Natural killer cell treated with Interleukin-12 subunit alpha and Interleukin-12 subunit beta and Interleukin-15 and Interleukin-18, amount 100 ng/mL, for 72 hours (primary cell): ENCODE data around the gene WDR5. TPM values are rescaled to one million over a fixed set of nuclear protein-coding genes. Genes with fewer than 3 reads are reported as not detected.
A peak's percentile ranks its signal among the peaks of the same experiment; 100 is the strongest.

Experiments used
- ATAC-seq, 2 donors: fragments of 150-1000 bp; cut with Tn5 transposase in 1 of 2; sonication (Bioruptor Pico), chemical (Tn5 transposase) in 1 of 2; 2 replicates each; pipeline ENCODE4 v1.10.0; 2021
- DNase-seq: peaks from one replicate; pipeline ENCODE4 v3.0.0; 2022; ENCODE audit warnings: low spot score
- H3K27ac Mint-ChIP-seq, 2 donors: 1 replicate in 1 of 2; 2 replicates in 1 of 2; pipeline ENCODE4 v1.8.0; 2022; ENCODE audit warnings: mixed read lengths in 2 of 2, mild to moderate bottlenecking in 1 of 2, moderate library complexity in 1 of 2
- H3K27me3 Mint-ChIP-seq, 2 donors: 1 replicate in 1 of 2; 2 replicates in 1 of 2; pipeline ENCODE4 v1.8.0; 2022; ENCODE audit warnings: mixed read lengths in 2 of 2
- H3K36me3 Mint-ChIP-seq: one replicate; pipeline ENCODE4 v1.8.0; 2022; ENCODE audit warnings: mixed read lengths
- H3K4me1 Mint-ChIP-seq, 2 donors: 1 replicate in 1 of 2; 2 replicates in 1 of 2; pipeline ENCODE4 v1.8.0; 2022; ENCODE audit warnings: low read depth in 2 of 2, mixed read lengths in 2 of 2, mild to moderate bottlenecking in 1 of 2
- H3K4me3 Mint-ChIP-seq: one replicate; pipeline ENCODE4 v1.8.0; 2022; ENCODE audit warnings: mixed read lengths
- H3K9me3 Mint-ChIP-seq: 2 replicates; pipeline ENCODE4 v1.8.0; 2022; ENCODE audit warnings: mixed read lengths
- total RNA-seq, 2 donors: library from RNA; stranded (reverse); gene quantifications; one replicate each; pipeline ENCODE4 v1.2.3, GENCODE V29; 2022

The WDR5 gene
- total RNA-seq, 2 donors from 2014 or later, result 32.6 to 63.7 TPM

DNA sequence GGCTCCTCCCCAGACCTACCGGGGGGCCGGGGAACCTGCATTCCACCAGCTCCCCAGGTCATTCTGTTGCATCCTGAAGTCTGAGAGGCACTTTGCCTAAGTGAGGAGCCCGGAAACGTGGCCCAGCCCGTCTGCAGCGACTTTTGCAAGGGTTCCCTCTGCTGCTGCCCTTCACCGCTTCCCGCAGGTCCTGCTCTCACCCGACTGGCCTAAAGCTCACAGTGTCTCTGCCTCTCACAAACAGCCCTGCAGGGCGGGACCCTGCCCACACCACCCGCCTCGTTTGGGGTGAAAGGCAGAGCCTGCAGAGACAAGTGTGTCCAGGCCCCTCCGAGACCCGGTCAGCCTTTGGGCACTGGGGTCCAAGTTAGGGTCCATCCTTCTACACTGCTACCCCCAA is 9.5 kb upstream of the WDR5 start:
- Mint-ChIP-seq H3K4me3 (no peak overlapping the region), H3K9me3 (no peaks in the 10 kb centered on the region), H3K36me3 (no peaks in the 10 kb centered on the region), H3K27me3 (peaks cover 0 to 7% of the 10 kb centered on the region in 2 donors), H3K4me1 (peaks cover 6 to 7% of the 10 kb centered on the region in 2 donors), H3K27ac (no peak overlapping the region)
- ATAC-seq, result no peak
- DNase-seq, result no peak

DNA sequence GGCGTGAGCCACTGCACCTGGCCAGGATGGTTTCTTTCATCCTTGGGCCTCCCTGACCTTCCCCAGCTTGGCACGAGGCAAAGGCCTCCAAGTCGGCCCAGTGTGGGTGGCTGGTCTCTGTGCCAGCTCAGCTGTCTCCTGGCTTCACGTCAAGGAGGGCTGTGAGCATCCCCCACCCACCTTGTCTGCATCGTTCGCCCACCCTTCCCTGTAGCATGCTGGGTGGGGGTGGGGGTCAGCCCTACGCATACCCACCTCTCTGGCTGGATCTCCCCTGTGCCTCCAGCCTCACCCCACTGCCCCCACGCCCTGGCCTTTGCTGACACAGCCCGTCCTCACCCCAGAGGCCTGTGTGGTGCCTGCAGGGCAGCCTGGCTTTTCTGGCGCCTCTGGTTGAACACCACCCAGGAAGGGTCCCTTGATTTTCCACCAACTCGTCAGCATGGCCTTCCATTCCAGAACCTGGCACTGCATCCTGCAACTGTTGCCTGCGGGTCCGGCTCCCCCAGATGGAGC is 8.8 kb upstream of the WDR5 start:
- peak in 1 of 2 donors; percentile 19 for ATAC-seq
- Mint-ChIP-seq H3K9me3 (no peaks in the 10 kb centered on the region), H3K27ac (no peak overlapping the region)

DNA sequence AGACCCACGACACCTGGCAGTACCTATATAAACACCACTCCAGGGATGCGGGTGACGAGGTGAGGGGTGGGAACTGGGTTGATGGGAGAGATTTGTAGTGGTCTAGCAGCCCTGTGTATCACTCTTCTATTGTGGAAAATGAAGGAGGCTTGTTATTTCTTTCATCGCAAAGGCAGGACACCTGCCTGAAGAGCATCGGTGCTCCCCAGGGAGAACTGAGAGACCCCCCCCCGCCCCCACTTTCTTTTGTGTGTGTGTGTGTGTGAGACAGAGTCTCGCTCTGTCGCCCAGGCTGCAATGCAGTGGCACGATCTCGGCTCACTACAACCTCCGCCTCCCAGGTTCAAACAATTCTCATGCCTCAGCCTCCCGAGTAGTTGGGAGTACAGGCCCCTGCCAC is 8.3 kb upstream of the WDR5 start:
- Mint-ChIP-seq H3K4me3 (no peak overlapping the region), H3K27me3 (peaks cover 0 to 7% of the 10 kb centered on the region in 2 donors), H3K36me3 (no peaks in the 10 kb centered on the region), H3K4me1 (peaks cover 5 to 7% of the 10 kb centered on the region in 2 donors), H3K27ac (no peak overlapping the region), H3K9me3 (no peaks in the 10 kb centered on the region)
- ATAC-seq, result no peak
- DNase-seq, result no peak

More for the DNA sequence above, 8.8 kb upstream of the WDR5 start:
- peaks cover 6 to 7% of the 10 kb centered on the region in 2 donors for H3K4me1 Mint-ChIP-seq
- no peak for DNase-seq
- H3K36me3 Mint-ChIP-seq, result no peaks in the 10 kb centered on the region
- no peak overlapping the region for H3K4me3 Mint-ChIP-seq
- H3K27me3 Mint-ChIP-seq, result peaks cover 0 to 7% of the 10 kb centered on the region in 2 donors

DNA sequence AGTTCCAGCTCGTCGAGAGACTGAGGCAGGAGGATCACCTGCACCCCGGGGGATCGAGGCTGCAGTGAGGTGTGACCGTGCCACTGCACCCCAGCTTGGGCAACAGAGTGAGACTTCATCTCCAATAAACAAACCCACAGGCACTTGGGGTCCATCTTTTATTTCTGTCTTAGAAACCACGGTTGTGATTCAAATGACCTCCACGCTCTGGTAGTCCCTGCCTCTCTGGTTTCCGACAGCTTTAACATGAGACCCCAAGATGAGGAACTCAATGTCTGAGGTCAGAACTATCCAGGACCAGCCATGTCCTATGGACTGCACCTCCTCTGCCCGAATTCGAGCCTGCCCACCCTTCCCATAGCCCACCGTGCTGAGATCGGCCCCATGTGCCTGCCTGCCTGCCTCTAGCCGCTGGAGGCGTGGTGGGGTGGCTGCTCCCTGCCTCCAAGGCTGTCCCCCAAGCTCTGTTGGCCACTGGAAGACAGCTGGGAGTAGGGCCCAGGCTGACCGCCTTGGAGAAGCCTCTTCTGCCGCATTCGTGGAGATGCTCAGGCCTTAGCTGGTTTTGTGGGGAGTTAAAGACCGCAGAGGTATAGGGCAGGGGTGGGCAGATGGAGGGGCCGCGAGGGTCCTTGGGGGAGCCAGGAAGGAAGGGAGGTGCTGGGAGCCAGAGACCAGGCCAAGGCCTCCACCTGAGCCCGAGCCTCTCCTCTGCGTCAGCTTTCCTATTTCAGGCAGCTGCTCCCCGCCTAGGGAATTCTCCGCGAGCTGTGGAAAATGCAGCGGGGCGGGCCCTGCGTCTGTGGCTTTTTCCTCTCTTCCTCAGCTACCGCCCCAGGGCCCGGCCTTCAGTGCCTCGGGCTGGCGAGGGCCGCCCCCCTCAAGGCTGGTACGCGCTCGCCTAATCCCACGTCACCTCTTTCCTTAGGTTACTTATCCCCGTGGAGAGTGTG is 6.9 kb upstream of the WDR5 start:
- no peak overlapping the region for H3K4me3 Mint-ChIP-seq
- peaks cover 0 to 7% of the 10 kb centered on the region in 2 donors for H3K27me3 Mint-ChIP-seq
- ATAC-seq (no peak), DNase-seq (peak; percentile 47)
- no peak overlapping the region for H3K27ac Mint-ChIP-seq
- no peaks in the 10 kb centered on the region for H3K36me3 Mint-ChIP-seq
- H3K4me1 Mint-ChIP-seq, result peaks cover 0 to 3% of the 10 kb centered on the region in 2 donors
- no peaks in the 10 kb centered on the region for H3K9me3 Mint-ChIP-seq

DNA sequence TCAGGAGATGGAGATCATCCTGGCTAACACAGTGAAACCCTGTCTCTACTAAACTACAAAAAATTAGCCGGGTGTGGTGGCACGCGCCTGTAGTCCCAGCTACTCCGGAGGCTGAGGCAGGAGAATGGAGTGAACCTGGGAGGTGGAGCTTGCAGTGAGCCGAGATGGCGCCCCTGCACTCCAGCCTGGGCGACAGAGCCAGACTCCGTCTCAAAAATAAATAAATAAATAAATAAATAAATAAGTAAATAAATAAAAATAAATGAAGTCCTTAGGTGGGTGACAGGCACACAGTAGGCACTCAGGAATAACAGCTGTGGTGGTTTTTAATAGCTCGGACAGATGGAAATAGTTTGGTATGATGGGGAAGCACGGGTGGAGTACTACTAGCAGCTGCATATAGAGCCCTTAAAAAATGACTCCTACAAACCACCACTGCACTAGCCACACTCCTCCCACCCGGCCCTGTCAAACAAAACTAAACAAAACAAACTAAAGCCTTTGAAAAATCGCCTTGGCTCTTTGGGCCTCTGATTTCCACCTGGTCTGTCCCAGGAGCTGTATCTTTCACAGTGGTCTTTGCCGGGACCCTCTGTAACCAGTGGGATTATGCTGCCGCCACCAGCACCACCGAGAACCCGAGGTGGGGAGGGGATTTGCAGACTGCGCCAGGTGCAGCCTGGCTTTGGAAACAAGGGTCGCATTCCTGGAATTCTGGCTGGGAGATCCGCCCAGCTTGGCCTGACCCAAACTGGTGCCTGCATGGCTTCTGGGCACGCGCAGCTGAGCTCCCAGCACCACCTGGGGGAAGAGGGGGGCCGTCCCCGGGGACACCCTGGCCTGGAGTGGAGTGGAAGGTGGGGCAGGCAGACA is 5.1 kb upstream of the WDR5 start:
- H3K27me3 Mint-ChIP-seq, result peaks cover 0 to 7% of the 10 kb centered on the region in 2 donors
- no peak for ATAC-seq
- H3K4me3 Mint-ChIP-seq, result no peak overlapping the region
- no peak overlapping the region for H3K27ac Mint-ChIP-seq
- H3K9me3 Mint-ChIP-seq, result no peaks in the 10 kb centered on the region
- peaks cover 0 to 10% of the 10 kb centered on the region in 2 donors for H3K4me1 Mint-ChIP-seq
- H3K36me3 Mint-ChIP-seq, result no peaks in the 10 kb centered on the region
- peak; percentile 45 for DNase-seq

DNA sequence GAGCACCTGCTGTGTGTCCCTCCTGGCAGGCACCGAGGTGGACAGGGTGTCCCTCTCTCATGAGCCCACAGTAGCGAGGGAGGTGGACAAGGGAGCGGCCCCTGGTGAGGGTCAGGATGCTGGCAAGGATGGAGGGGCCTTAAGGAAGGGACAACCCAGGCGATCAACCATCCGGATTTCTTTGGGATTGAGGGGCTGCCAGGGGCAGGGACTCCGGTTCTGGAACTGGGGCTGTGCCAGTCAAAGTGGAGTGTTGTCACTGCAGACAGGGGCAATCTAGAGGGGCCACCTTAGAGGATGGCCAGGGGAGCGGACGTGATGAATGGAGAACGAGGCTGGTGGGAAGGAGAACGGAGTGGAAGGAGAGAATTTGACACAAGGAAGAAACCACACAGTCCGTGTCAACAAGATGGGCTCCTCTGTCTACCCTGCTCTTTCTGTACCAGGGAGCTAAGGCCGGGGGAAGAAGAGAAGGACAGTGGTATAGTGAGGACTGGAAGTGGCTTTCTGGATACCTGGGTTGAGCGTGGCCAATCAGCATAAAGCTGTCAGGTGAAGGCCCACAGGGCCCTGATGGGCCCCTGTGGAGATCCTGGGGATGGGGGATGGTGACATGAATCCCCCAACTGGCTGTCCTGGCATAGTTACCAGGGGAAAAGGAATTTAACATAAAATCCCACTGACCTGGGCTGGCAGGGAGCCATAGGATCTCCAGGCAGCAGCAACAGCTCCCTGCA is 4.2 kb upstream of the WDR5 start:
- no peaks in the 10 kb centered on the region for H3K36me3 Mint-ChIP-seq
- DNase-seq (peak; percentile 48), ATAC-seq (no peak)
- peak overlapping the region in 1 of 2 donors; percentile 18 for H3K27ac Mint-ChIP-seq
- H3K9me3 Mint-ChIP-seq, result no peaks in the 10 kb centered on the region
- H3K4me3 Mint-ChIP-seq, result no peak overlapping the region
- H3K4me1 Mint-ChIP-seq, result peaks cover 0 to 11% of the 10 kb centered on the region in 2 donors
- H3K27me3 Mint-ChIP-seq, result peaks cover 0 to 7% of the 10 kb centered on the region in 2 donors

GRCh38 chr9:134132208-134132870 is 3.5 kb upstream of the WDR5 start:
- peak; percentile 52 for DNase-seq
- ATAC-seq, result no peak
- Mint-ChIP-seq H3K9me3 (no peaks in the 10 kb centered on the region), H3K27ac (peak overlapping the region in 1 of 2 donors; percentile 44), H3K27me3 (peaks cover 0 to 7% of the 10 kb centered on the region in 2 donors), H3K4me1 (peaks cover 0 to 15% of the 10 kb centered on the region in 2 donors), H3K4me3 (peak overlapping the region; percentile 14), H3K36me3 (no peaks in the 10 kb centered on the region)

DNA sequence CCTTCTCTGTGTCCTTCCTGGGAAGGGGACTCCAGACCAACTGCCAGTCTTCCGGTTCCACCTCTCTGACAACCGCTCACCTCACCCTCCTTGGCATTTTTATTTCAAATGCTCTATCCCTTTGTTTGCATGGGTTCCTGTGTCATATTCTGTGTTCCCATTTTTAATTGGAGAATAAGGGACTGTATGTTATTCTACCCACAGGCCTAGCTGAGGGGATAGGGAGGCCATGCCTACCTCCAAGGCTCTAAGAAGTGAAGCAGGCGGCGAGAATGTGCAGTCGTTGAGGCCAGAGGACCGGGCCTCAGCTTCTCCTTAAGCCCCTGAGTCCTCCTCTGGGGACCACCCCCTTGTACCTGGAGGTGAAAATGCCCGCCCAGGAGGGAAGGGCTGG is 936 bp upstream of the WDR5 start:
- peak overlapping the region; percentile 87 for H3K4me3 Mint-ChIP-seq
- no peaks in the 10 kb centered on the region for H3K27me3 Mint-ChIP-seq

DNA sequence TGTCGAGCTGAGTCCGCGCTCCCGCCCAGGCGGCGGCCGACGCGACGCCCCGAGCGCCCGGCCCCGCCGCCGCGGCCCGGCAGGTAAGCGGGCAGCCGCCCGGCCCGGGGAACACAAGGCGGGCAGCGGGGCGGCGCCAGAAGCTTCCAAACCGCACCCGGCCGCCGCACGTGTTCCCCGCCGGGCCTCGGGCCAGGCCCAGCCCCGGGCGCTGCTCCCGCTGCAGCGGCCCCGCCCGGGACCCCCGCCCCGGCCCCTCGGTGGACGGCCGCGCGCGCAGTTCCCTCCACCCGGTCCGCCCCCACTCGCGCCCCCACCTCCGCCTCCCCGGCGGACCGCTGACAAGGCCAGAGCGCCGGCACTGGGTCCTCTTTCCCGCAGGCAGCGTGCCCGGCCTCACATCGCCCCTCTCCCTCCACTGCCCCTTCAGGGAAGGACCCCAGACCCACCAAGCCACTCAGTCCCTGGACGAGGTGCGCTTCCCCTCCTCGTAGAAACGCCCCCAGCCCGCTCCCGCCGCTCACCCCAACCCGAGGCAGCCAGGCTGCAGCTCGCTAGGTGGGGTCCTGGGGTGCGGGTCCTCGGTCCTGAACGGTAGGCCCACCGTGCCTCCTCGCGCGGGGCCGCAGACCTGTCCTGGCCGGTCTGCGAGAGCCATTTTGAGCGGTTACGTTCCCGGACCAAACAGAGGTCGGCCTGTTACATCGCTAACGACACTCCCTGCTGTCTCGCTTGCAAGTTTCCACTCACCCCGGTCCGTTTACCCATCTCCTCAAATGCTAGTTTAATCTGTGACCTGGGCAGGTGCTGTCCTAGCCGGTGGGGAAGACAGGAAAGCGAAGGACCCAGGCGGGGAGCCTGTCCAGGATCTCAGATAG is 475 bp downstream of the WDR5 start:
- H3K27ac Mint-ChIP-seq, result peak overlapping the region; percentile 72 to 84
- no peaks in the 10 kb centered on the region for H3K27me3 Mint-ChIP-seq
- peaks cover 11% of the 10 kb centered on the region for H3K36me3 Mint-ChIP-seq
- DNase-seq (no peak), ATAC-seq (peak; percentile 0 to 43)
- no peaks in the 10 kb centered on the region for H3K9me3 Mint-ChIP-seq
- H3K4me3 Mint-ChIP-seq, result peak overlapping the region; percentile 90
- peaks cover 11 to 36% of the 10 kb centered on the region in 2 donors for H3K4me1 Mint-ChIP-seq

More for the DNA sequence above, 936 bp upstream of the WDR5 start:
- Mint-ChIP-seq H3K36me3 (peaks cover 5% of the 10 kb centered on the region), H3K27ac (peak overlapping the region; percentile 71 to 72), H3K9me3 (no peaks in the 10 kb centered on the region), H3K4me1 (peaks cover 11 to 31% of the 10 kb centered on the region in 2 donors)
- ATAC-seq (no peak), DNase-seq (peak; percentile 15)

GRCh38 chr9:134136996-134137299 is 1.1 kb downstream of the WDR5 start:
- DNase-seq, result no peak
- H3K4me1 Mint-ChIP-seq, result peaks cover 11 to 36% of the 10 kb centered on the region in 2 donors
- no peak for ATAC-seq
- H3K4me3 Mint-ChIP-seq, result peak overlapping the region; percentile 90
- peak overlapping the region; percentile 65 to 84 for H3K27ac Mint-ChIP-seq
- H3K27me3 Mint-ChIP-seq, result no peaks in the 10 kb centered on the region
- H3K36me3 Mint-ChIP-seq, result peaks cover 17% of the 10 kb centered on the region
- H3K9me3 Mint-ChIP-seq, result no peaks in the 10 kb centered on the region

- ATAC-seq, result no peak
- no peak for DNase-seq
- Mint-ChIP-seq H3K9me3 (no peaks in the 10 kb centered on the region), H3K36me3 (peaks cover 17% of the 10 kb centered on the region), H3K27me3 (no peaks in the 10 kb centered on the region), H3K27ac (peak overlapping the region in 1 of 2 donors; percentile 31), H3K4me1 (peaks cover 11 to 33% of the 10 kb centered on the region in 2 donors), H3K4me3 (peak overlapping the region; percentile 74)
Measured at GRCh38 chr9:134138292-134138691, 2.4 kb downstream of the WDR5 start.

- DNase-seq (no peak), ATAC-seq (no peak)
- Mint-ChIP-seq H3K4me3 (peak overlapping the region; percentile 74), H3K27ac (peak overlapping the region in 1 of 2 donors; percentile 23), H3K4me1 (peaks cover 11 to 33% of the 10 kb centered on the region in 2 donors), H3K27me3 (no peaks in the 10 kb centered on the region), H3K36me3 (peaks cover 17% of the 10 kb centered on the region), H3K9me3 (no peaks in the 10 kb centered on the region)
Measured at GRCh38 chr9:134139081-134139480, 3.2 kb downstream of the WDR5 start.
